T-helper 2 cell treated with Interferon-gamma antibody and Interleukin-4, amounts not matched to agents 100 ng/mL and 5 ng/mL, for 36 hours (primary cell): ENCODE results near the gene RAB33B. TPM values are rescaled to one million over a fixed set of nuclear protein-coding genes. Genes with fewer than 3 reads are reported as not detected.

Experiments
- intact Hi-C: fragments of 100-400 bp; cut with micrococcal nuclease; formaldehyde crosslinking; loops from one replicate; pipeline ENCODE4 v1.15.1; 2023
- total RNA-seq: library from RNA; stranded (reverse); gene quantifications from 2 replicates; pipeline ENCODE4 v1.2.3, GENCODE V29; 2022

The RAB33B gene
- total RNA-seq, 1 donor from 2014 or later = 6.0 TPM

DNA sequence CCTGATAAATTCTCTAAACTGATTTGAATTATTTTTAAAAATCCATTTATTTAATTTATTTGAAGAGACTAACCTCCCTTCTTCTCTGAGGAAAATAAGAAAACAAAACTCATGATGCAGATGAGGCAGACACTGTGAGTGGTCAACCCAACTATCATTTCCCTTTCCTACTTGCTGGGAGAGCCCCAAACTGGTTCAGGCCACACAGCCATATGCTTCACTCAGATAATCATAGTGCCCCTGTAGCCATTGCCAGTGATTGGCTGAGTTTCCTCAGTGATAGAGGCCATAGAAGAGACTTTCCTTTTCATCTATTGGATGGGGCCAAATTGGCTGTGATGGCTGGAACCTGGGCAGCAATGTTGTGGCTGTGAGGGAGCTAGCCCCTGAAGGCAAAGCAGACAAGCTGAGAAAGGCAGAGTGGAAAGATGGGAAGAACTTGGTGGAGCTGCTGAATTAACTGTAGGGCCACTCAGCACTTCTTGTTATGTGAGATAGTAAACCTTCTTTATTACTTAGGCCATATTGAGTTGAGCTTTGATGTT lies 49.8 kb downstream of the RAB33B start:
- intact Hi-C loops = no loop called here

DNA sequence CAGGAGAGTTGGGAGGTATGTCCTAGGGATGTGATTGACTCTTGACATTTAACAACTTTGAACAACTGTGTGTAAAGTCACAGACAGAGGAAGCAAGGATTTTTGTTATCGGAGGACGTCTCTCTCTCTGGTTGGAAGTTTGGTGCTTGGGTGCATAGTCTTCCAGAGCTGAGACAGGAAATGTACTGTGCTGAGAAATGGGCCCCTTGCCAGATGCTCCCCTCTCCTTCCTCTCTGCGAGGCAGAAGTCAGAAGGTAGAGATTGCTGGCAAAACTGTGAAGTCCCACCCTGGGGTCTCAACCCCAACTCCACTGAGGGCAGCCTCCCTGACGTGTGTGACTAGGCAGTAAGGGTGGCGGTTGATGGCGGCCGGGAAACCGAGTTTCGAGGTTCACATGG lies 52.9 kb downstream of the RAB33B start:
- intact Hi-C loops = no loop called here

DNA sequence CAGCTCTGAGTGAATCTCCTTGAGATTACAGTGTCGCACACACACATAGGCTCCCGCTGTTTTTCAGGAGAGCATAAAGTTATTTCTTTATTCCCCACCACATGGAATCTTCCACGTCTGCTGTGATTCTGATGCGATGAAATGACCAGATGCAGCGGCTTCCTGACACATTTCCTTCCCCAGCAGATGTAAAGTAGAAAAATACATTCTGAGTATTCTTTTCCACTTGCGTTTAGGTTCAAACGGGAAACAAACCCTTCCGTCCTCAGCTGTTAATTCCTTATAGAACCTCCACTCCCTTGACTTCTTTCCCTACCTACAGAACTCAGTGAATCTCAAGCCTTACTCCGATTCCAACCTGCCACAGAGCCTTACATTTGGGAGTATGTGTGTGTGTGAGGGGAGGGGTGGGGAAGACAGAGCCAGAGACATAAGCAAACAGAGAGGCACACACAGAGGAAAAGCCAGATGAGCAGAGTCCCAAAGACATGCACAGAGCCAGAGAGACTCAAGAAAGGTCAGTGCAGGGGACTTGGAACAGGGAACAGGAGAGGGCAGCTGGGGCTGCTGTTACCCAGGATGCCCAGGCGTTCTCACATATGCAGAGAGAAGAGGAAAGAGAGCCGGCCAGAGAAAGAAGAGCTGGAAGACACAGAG lies 54.8 kb downstream of the RAB33B start:
- intact Hi-C loops = no loop called here

DNA sequence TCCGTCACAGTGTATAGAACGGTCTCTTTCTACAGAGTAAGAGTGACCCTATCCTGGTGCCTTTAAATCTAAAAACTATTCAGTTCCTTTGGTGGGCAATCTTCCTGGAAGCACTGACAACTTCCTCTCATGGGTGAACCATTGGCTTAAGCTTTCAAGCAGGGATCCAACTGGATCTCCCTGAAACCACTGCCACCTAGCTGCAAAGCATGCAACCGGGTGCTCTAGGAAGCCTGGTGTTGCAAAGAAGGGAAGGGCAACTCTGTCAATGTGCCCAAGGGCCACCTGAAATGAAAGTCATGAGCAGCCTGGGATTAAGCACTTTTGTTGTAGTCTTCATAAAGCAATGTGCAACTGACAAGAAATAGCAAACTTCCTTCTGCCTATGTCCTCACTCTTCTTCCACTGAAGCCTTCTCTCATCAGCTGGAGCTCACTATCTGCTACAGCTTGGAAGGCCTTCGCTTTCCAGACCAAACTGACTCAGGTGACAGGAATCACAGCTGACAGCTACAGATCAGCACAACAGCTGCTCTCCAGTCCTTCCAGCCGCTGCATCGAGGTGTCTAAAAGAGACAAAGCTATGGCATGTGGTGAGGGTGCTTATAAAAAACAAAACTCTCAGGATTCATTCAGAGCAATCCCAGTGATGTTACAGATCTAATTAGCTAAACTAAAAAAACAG lies 55.9 kb downstream of the RAB33B start:
- intact Hi-C loops = no loop called here

DNA sequence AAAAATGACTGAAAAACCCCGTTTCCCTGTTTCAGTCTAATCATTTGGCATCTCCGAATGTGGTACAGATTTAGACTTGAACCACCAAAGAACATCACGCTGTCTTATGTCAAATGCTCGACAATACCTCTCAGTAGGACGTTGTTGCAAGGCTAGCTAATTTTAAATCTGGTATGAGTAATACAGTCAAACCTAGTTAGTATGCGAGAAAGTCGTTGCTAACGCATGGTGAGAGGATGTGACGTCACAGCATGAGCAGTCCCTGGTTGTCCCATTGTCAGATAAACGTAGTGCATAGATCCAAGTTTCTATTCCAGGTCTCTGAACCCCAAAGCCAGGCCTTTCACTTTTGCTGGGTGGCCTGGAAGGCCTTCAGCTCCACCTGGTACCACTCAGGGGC lies 57.4 kb downstream of the RAB33B start:
- intact Hi-C loops = no loop called here

DNA sequence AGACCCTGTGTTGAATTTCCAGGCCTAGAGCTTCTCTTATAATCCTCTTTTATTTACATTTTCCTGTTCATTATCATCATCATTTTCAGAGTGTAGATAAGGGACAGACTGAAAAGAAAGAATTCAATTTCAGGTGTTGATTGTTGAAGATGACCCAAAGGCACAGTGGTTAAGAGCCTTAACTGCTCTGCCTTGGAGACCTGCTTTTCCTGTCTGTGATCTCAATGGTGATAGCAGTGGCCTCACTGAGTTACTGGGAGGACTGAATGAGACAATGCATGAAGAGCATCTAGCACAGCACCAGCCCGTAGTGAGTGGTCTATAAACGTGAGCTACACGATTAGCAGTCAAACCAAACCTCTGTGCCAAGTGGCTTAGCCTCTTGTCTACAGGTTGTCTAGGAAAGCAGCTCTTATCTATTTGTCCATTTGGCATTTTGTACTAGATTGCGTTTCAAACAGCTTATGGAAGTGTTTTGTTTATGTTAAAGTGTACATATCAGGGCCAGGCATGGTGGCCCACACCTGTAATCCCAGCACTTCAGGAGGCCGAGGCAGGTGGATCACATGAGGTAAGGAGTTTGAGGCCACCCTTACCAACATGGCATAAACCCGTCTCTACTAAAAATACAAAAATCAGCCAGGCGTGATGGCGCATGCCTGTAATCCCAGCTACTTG lies 60.6 kb downstream of the RAB33B start:
- intact Hi-C loops = no loop called here

DNA sequence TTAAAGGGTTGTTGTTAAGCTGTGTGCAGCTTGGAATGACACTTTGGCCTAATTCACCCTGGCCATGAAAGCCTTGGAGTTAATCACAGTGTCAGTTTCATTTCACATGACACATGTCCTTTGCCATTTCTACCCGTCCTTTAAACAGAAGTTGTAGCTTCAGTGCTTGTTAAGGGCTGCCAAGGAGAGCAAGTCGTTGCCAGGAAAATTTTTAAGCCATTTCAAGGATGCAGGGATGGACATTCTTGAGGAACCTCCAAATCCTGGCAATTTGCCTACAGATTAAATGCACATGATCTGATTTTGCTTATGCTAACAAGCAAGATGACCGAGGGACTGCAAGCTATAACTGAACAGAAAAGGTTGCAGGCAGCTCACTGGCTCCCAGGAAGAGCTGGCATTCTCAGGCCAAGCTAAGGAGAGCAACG lies 61.6 kb downstream of the RAB33B start:
- intact Hi-C loops = no loop called here

DNA sequence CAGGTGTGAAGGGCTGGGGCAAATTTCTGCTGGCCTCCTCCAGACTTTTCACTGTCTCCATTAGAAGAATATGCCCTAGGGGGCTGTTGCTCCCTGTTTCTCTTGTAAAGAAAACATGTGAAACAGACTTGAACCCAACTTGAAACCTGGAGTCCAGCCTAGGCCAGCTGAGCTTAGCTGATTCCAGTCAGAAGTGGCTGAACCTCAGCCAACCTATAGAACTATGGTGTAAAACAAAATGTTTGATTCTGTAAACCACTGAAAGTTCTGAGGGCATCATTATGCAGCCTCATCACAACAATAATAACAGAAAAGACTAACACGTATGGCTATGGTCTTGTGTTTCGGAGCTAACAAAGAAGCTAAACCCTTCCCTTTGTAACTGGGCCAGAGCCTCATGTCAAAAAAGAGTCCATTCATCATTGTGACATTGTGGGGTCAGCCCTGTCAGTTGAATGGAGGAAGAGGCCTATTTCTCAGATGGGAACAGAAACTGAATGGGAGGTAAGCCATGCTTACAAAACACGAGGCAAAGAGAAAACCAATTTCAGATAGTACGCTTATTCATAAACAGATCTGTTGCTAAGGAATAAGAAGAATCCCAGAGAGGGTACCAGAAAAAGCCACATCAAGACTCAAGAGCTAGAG lies 68.0 kb downstream of the RAB33B start:
- intact Hi-C loops = no loop called here

DNA sequence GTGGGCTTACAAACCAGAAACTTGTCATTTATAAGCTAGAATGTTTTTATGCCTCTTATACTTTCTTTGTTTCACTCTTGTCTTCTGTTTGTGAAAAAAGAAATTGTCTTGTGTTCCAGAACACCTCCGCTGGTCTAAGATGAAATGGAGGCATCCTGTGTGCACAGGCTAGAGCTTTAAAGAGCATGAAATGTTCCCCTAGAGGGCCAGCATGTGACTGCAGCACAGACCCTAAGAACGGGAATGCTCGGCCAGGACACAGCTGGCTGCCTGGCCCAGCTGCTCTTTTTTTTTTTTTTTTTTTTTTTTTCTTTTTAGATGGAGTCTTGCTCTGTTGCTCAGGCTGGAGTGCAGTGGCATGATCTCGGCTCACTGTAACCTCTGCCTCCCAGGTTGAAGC lies 68.5 kb downstream of the RAB33B start:
- intact Hi-C loops = no loop called here

DNA sequence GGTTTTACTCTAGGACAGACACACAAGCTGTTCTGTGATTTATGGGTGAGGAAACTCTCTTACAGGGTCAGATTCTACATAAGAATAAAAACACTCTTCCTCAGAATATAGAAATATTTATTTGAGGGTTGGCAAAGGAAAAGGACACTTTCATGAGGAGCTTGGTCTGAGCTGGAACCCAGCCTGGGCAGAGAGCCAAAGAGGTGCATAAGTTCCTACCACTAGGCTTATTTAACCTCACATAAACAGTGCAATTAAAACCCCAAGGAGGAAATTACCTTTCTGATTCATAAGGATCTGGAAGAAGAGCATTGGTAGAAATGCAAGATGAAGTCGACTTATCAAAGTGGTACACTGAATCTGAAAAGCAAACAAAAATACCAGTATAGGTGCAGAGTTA lies 69.2 kb downstream of the RAB33B start:
- intact Hi-C loops = no loop called here

DNA sequence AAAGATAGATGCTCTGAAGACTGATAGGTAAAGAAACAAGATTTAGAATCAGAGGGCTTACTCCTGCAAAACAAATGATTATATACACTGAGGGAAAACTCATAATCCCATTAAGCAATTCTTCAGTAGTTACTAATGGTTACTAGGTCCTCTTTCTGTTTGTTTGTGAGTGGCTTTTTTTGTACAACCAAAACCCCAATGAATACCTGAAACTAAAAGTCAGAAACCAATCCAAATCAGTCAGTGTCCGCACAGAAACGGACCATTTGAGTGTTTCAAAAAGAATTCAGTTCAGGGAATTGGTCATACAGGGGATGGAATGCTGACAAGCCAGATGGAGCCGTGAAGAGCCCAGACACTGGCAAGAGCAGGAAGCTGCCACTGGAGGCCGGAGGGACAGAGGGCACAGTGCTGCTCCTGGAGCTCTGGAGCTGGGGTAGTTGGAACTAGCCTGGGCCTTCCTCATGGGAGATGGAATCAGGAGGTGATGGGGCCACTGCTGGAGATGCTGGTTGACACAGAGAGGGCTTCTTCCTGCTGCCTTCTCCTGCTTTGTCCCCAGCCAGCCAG lies 70.2 kb downstream of the RAB33B start:
- intact Hi-C loops = no loop called here

DNA sequence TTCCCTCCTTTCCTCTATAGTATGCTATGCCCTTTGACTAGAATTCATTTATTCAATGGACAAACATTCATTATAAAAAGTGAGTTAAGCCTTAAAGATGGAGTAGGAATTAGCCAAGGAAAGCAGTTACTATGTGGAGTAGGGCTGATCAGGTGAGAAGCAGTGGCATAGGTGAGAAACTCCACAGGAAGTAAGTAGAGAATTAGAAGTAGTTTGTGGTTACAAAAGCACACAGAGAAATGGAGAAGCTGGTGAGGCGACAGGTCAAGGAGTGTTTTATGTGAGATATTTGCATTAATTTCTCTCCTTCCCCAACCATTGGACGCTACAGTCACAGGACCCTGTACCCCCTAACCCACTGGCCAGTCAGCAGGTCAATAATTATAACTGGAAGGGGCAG lies 71.5 kb downstream of the RAB33B start:
- intact Hi-C loops = no loop called here

Other genes starting within 250 kb of the RAB33B start
- 0.16 TPM in 1 of 2 replicates, not detected in the other for gene MGARP, start 173.9 kb upstream of the RAB33B start, total RNA-seq
- 71.4 and 75.6 TPM in 2 replicates for gene NAA15, start 152.6 kb upstream of the RAB33B start, total RNA-seq
- gene NDUFC1, start 151.6 kb upstream of the RAB33B start, total RNA-seq = 43.4 and 44.0 TPM in 2 replicates
- 11.5 TPM in 2 replicates for gene SETD7, start 102.1 kb downstream of the RAB33B start, total RNA-seq
- gene MGST2, start 211.7 kb downstream of the RAB33B start, total RNA-seq = 34.2 and 37.8 TPM in 2 replicates